Measurements from ENCODE around the gene HBA1. TPM values are rescaled to one million over a fixed set of nuclear protein-coding genes. Genes with fewer than 3 reads are reported as not detected.
A peak's percentile ranks its signal among the peaks of the same experiment; 100 is the strongest.
"Not testable (repeated sequence)": the region's sequence is repeated elsewhere in the genome, so short reads cannot be mapped to it uniquely, and the experiment has no call there.

The HBA1 gene
- total RNA-seq, 2 donors from 2014 or later, result 1.1 TPM; not detected in 1

GRCh38 chr16:154217-155030, 22.1 kb upstream of the HBA1 start:
- H3K9ac ChIP-seq (ENCODE audit: extremely low read depth, low read length, poor library complexity, severe bottlenecking), result no peak overlapping the region
- no peaks in the 10 kb centered on the region for H3K36me3 ChIP-seq (ENCODE audit: control insufficient read depth, insufficient read depth, low read length)
- H3K4me1 ChIP-seq (ENCODE audit: control insufficient read depth, insufficient read depth, low read length), result no peaks in the 10 kb centered on the region
- TF ChIP-seq CTCF (conservative IDR thresholded peaks at IDR 0.05), result no peak
- 4 to 7% methylated on average over 17 to 53 of the region's 59 CpGs for WGBS, 2 experiments (ENCODE audit: insufficient coverage in 1 of 2, insufficient read length in 1 of 2)
- DNase-seq, result peak; percentile 78
- peak overlapping the region; percentile 73 for H3K4me3 ChIP-seq (ENCODE audit: low read length)
- H3K9me3 Mint-ChIP-seq, result peaks cover 2% of the 10 kb centered on the region
- peak overlapping the region; percentile 57 for H3K4me3 Mint-ChIP-seq
- peaks cover 79% of the 10 kb centered on the region for H3K27me3 Mint-ChIP-seq (ENCODE audit: insufficient read depth)
- no peak overlapping the region for H3K27ac ChIP-seq (ENCODE audit: low read depth, low read length)
- no peaks in the 10 kb centered on the region for H3K9me3 ChIP-seq (ENCODE audit: control insufficient read depth, low read length)
- H3K27ac Mint-ChIP-seq, result no peak overlapping the region
- H3K4me1 Mint-ChIP-seq, result peaks cover 5% of the 10 kb centered on the region
- peaks cover 83% of the 10 kb centered on the region for H3K27me3 ChIP-seq (ENCODE audit: control insufficient read depth, insufficient read depth, low read length, poor library complexity, severe bottlenecking)
- H3K36me3 Mint-ChIP-seq (ENCODE audit: low read depth), result no peaks in the 10 kb centered on the region

GRCh38 chr16:155031-155398, 21.5 kb upstream of the HBA1 start:
- no peaks in the 10 kb centered on the region for H3K36me3 ChIP-seq (ENCODE audit: control insufficient read depth, insufficient read depth, low read length)
- no peak for TF ChIP-seq CTCF (conservative IDR thresholded peaks at IDR 0.05)
- no peak overlapping the region for H3K27ac ChIP-seq (ENCODE audit: low read depth, low read length)
- Mint-ChIP-seq H3K4me3 (peak overlapping the region; percentile 57), H3K36me3 (ENCODE audit: low read depth) (no peaks in the 10 kb centered on the region), H3K27ac (no peak overlapping the region), H3K27me3 (ENCODE audit: insufficient read depth) (peaks cover 76% of the 10 kb centered on the region), H3K9me3 (peaks cover 2% of the 10 kb centered on the region), H3K4me1 (peaks cover 5% of the 10 kb centered on the region)
- peak overlapping the region; percentile 73 for H3K4me3 ChIP-seq (ENCODE audit: low read length)
- H3K4me1 ChIP-seq (ENCODE audit: control insufficient read depth, insufficient read depth, low read length), result no peaks in the 10 kb centered on the region
- 79 to 95% methylated on average over 5 to 7 of the region's 7 CpGs for WGBS, 2 experiments (ENCODE audit: insufficient coverage in 1 of 2, insufficient read length in 1 of 2)
- H3K27me3 ChIP-seq (ENCODE audit: control insufficient read depth, insufficient read depth, low read length, poor library complexity, severe bottlenecking), result peaks cover 80% of the 10 kb centered on the region
- DNase-seq, result no peak
- no peaks in the 10 kb centered on the region for H3K9me3 ChIP-seq (ENCODE audit: control insufficient read depth, low read length)
- no peak overlapping the region for H3K9ac ChIP-seq (ENCODE audit: extremely low read depth, low read length, poor library complexity, severe bottlenecking)

- Histone ChIP-seq H3K36me3 (ENCODE audit: control insufficient read depth, insufficient read depth, low read length) (no peaks in the 10 kb centered on the region), H3K9me3 (ENCODE audit: control insufficient read depth, low read length) (no peaks in the 10 kb centered on the region), H3K9ac (ENCODE audit: extremely low read depth, low read length, poor library complexity, severe bottlenecking) (no peak overlapping the region), H3K27me3 (ENCODE audit: control insufficient read depth, insufficient read depth, low read length, poor library complexity, severe bottlenecking) (peaks cover 85% of the 10 kb centered on the region), H3K27ac (ENCODE audit: low read depth, low read length) (no peak overlapping the region), H3K4me1 (ENCODE audit: control insufficient read depth, insufficient read depth, low read length) (no peaks in the 10 kb centered on the region), H3K4me3 (ENCODE audit: low read length) (no peak overlapping the region)
- Mint-ChIP-seq H3K27ac (no peak overlapping the region), H3K4me3 (no peak overlapping the region), H3K4me1 (peaks cover 5% of the 10 kb centered on the region), H3K36me3 (ENCODE audit: low read depth) (no peaks in the 10 kb centered on the region), H3K9me3 (peaks cover 2% of the 10 kb centered on the region), H3K27me3 (ENCODE audit: insufficient read depth) (peaks cover 66% of the 10 kb centered on the region)
- 30 to 66% methylated on average over 4 to 6 of the region's 6 CpGs for WGBS, 2 experiments (ENCODE audit: insufficient coverage in 1 of 2, insufficient read length in 1 of 2)
- DNase-seq, result peak; percentile 44
- TF ChIP-seq CTCF (conservative IDR thresholded peaks at IDR 0.05), result no peak
These were observed 17.2 kb upstream of the HBA1 start for GRCh38 chr16:159136-159849.

GRCh38 chr16:160242-160641, 16.2 kb upstream of the HBA1 start:
- not testable (repeated sequence) for H3K9me3 Mint-ChIP-seq; H3K4me3 Mint-ChIP-seq; H3K27ac Mint-ChIP-seq; DNase-seq; H3K4me1 Mint-ChIP-seq; H3K27ac ChIP-seq (ENCODE audit: low read depth, low read length); H3K4me3 ChIP-seq (ENCODE audit: low read length); H3K9me3 ChIP-seq (ENCODE audit: control insufficient read depth, low read length); H3K36me3 Mint-ChIP-seq (ENCODE audit: low read depth); H3K36me3 ChIP-seq (ENCODE audit: control insufficient read depth, insufficient read depth, low read length); H3K9ac ChIP-seq (ENCODE audit: extremely low read depth, low read length, poor library complexity, severe bottlenecking); H3K4me1 ChIP-seq (ENCODE audit: control insufficient read depth, insufficient read depth, low read length)
- H3K27me3 ChIP-seq (ENCODE audit: control insufficient read depth, insufficient read depth, low read length, poor library complexity, severe bottlenecking), result peaks cover 79% of the 10 kb centered on the region
- WGBS, 2 experiments (ENCODE audit: insufficient coverage in 1 of 2, insufficient read length in 1 of 2), result 80% methylated on average over 16 of the region's 20 CpGs; no CpG with 5 or more reads in 1 of the 2 experiments
- peaks cover 60% of the 10 kb centered on the region for H3K27me3 Mint-ChIP-seq (ENCODE audit: insufficient read depth)
